GM12873 (cell line): ENCODE data around the gene IGF1R.

Experiments
- TF ChIP-seq, protein P1 (sequence below): IDR thresholded peaks from 2 replicates; pipeline ENCODE4 v1.5.1; 2012; ENCODE audit warnings: low read depth, mild to moderate bottlenecking, moderate library complexity, low read length, control low read depth; ENCODE audit not compliant: insufficient read depth; ENCODE audit errors: missing control alignments

IGF1R gene

DNA sequence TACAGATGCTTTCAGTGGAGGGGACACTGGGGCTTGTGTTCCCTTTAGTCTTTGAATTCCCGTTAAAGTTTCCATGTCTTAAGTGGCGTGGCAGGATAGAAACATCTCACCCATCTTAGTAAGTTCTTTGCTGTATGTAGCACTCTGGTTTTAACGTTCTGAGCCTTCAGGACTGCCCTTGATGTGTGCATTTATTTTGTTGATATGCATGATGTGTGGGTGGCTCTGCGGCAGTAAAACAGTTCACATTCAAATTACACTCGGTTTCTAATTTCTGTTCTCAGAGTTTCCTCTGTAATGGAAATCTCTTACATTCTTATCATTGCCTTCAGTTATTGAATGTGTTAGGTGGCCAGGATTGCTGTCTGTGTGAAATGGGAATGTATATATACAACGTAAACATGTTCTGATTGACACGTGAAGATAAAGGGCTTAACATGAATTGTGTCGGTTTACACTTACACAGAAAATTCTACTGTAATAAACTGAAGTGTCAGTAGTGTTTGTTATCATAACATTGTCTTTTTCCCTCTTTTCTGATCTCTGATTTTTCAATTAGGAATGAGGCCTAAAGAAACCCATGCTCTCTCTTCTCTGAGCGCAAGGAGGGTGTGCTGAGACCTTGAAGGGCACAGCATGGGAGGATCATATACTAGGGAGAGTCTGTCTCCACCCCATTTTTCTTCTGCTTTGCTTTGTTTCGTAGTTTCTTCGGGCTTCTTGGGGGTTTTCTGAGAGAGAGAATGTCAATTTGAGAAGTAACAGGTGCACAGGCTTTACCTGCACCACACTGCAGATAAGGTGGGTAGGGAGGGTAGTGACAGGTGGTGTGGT, 51.5 kb downstream of the IGF1R start:
- TF ChIP-seq, protein P1, sequence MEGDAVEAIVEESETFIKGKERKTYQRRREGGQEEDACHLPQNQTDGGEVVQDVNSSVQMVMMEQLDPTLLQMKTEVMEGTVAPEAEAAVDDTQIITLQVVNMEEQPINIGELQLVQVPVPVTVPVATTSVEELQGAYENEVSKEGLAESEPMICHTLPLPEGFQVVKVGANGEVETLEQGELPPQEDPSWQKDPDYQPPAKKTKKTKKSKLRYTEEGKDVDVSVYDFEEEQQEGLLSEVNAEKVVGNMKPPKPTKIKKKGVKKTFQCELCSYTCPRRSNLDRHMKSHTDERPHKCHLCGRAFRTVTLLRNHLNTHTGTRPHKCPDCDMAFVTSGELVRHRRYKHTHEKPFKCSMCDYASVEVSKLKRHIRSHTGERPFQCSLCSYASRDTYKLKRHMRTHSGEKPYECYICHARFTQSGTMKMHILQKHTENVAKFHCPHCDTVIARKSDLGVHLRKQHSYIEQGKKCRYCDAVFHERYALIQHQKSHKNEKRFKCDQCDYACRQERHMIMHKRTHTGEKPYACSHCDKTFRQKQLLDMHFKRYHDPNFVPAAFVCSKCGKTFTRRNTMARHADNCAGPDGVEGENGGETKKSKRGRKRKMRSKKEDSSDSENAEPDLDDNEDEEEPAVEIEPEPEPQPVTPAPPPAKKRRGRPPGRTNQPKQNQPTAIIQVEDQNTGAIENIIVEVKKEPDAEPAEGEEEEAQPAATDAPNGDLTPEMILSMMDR, result no peak

DNA sequence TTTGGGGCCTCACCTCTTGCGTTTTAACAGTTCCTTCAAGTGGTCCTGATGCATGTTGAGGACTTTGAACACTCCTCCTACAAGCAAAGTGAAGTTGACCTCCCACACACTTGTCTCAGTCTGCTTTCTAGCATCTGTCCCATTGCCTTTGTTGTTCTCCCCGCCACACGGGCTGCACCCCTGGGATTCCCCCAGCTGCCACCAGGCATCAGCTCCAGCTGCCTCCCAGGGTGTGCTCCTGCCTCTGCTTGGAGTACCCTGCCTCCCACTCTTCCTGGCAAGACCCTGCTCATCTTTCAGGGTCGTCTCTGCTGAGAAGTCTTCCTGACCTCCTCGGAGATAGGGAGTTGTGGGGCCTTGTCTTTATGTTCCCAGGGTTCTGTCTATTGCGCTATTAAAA, 52.2 kb downstream of the IGF1R start:
- TF ChIP-seq, protein P1, result no peak

DNA sequence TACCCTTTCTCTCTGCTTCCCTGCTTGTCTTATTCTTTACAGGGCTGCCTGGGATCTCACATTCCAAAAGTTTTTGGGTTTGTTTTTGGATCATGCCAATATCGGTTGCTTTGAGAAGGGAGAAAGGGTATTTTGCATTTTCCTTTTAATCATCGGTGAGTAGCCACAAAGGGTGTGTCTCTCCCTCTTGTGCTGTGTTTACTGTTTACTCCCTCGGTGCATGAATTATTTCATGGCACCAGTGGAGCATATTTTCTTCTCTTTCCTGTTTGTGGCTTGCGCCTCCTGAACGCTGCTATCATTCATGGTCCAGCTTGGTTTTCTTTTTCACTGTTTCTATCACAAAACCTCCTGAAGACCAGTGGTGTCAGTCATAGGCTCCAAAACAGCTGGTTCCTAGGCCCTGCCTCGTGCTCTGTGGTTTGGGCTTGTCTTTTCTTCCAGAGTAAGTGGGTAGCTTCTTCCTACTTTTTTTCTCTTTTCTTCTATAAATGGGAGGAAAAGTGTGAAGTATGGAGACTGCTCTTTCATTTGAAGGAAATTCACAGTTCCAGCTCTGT, 54.9 kb downstream of the IGF1R start:
- TF ChIP-seq, protein P1, result no peak

DNA sequence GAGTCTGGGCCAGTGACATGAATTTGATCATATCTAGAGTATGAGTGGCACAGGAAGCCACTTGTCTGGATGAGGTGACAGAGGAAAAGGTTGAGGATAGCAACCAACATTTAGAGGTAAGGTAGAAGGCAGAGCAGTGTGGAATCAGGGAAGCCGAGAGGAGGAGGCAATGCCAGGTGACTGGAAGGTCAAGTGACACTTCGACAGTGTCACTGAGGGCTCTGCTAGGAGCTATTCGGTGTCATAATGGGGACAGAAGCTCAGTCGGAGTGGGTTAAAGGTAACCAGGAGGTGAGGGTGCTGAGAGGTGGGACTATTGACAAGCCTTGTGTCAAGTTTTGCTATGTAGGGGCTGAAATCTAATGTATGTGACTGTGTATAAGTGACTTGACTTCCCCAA, 56.7 kb downstream of the IGF1R start:
- TF ChIP-seq, protein P1, result no peak

DNA sequence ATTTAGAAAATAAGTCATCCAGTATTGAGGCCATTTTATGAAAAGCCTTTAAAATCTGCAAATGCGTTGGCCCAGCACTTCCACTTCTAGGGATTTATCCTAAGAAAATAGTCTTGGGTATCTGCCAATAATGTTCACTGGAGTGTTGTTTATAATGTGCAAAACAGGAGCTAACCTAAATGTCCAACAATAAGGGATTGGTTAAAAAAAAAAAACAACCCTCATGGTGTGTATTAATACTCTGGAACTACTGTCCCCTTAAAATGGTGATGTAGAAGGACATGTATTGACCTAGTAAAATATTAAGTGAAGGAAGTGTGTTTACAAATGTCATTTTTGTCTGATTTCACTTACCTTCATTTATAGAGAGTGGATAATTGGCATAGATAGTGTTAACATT, 58.0 kb downstream of the IGF1R start:
- TF ChIP-seq, protein P1, result no peak

DNA sequence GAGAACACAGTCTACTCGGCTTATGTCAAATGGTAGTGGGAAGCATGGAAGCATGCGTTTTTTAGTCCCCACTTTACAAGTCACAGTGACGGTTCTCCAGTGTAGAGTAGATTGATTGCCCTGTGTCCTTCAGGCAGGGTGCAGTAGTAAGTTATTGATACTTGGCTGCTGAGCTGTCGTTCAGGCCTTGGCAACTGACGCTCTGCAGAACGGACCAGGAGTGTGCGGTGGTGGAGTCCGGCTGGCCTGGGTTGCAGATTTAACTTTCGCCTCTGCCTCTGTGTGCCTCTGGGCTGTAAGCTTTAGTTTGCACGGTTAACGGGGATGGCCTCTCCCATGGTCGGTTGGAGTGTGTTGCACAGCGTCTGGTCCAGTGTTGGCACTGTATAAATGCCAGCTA, 58.6 kb downstream of the IGF1R start:
- TF ChIP-seq, protein P1, result no peak

DNA sequence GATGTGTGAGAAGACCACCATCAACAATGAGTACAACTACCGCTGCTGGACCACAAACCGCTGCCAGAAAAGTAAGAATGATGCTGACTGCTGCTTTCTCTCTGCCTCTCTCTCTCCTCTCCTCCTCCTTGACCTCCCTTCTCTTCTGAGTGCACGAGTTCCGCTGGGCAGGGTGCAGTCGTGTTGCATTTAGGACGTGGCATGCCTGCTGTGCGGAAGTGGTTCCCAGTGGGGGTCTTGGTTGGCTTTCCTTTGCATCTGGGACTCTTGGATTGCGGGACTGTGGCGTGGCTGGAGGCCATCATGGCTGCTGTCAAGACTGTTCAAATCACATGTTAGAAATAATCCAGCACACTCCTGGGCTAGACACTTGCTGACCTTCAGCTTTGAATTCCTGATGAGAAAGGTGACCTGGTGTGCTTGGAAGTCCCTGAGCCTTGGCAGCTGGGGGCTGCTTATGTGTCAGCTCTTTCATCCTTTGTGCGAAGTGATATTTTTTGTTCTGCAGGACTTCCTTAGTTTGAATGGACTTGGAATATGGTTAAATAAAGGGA, 59.8 kb downstream of the IGF1R start:
- TF ChIP-seq, protein P1, result no peak
